ENCODE data around the gene SEMA7A.

- TF ChIP-seq, protein P1, sequence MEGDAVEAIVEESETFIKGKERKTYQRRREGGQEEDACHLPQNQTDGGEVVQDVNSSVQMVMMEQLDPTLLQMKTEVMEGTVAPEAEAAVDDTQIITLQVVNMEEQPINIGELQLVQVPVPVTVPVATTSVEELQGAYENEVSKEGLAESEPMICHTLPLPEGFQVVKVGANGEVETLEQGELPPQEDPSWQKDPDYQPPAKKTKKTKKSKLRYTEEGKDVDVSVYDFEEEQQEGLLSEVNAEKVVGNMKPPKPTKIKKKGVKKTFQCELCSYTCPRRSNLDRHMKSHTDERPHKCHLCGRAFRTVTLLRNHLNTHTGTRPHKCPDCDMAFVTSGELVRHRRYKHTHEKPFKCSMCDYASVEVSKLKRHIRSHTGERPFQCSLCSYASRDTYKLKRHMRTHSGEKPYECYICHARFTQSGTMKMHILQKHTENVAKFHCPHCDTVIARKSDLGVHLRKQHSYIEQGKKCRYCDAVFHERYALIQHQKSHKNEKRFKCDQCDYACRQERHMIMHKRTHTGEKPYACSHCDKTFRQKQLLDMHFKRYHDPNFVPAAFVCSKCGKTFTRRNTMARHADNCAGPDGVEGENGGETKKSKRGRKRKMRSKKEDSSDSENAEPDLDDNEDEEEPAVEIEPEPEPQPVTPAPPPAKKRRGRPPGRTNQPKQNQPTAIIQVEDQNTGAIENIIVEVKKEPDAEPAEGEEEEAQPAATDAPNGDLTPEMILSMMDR (conservative IDR thresholded peaks at IDR 0.05; ENCODE audit: low read depth, low read length): no peak
- TF ChIP-seq EZH2 (IDR thresholded peaks at IDR 0.05; ENCODE audit: low read length, unreplicated experiment): no peak
Observed at GRCh38 chr15:74406517-74406916, 27.2 kb downstream of the SEMA7A start.
